ENCODE results near the gene TSPOAP1.

TSPOAP1 gene

GRCh38 chr17:58276423-58276822 is 52.2 kb downstream of the TSPOAP1 start:
- no peak for DNase-seq

GRCh38 chr17:58275417-58275816 is 53.2 kb downstream of the TSPOAP1 start:
- DNase-seq, result no peak

- no peak for DNase-seq
Measured at GRCh38 chr17:58273453-58274104, 55.0 kb downstream of the TSPOAP1 start.

GRCh38 chr17:58272367-58273280 is 56.0 kb downstream of the TSPOAP1 start:
- no peak for DNase-seq

GRCh38 chr17:58271216-58271931 is 57.2 kb downstream of the TSPOAP1 start:
- no peak for DNase-seq

- DNase-seq, result no peak
Measured at GRCh38 chr17:58270476-58271215, 57.9 kb downstream of the TSPOAP1 start.

- no peak for DNase-seq
Measured at GRCh38 chr17:58269557-58270291, 58.9 kb downstream of the TSPOAP1 start.

GRCh38 chr17:58268774-58269556 is 59.6 kb downstream of the TSPOAP1 start:
- DNase-seq, result no peak

- DNase-seq, result no peak
Measured at GRCh38 chr17:58268326-58268725, 60.3 kb downstream of the TSPOAP1 start.

- DNase-seq, result no peak
Measured at GRCh38 chr17:58267347-58268324, 61.0 kb downstream of the TSPOAP1 start.

GRCh38 chr17:58265902-58266875 is 62.4 kb downstream of the TSPOAP1 start:
- DNase-seq, result no peak

GRCh38 chr17:58265271-58265670 is 63.3 kb downstream of the TSPOAP1 start:
- no peak for DNase-seq

- no peak for DNase-seq
Measured at GRCh38 chr17:58264407-58265103, 64.0 kb downstream of the TSPOAP1 start.

GRCh38 chr17:58263773-58264172 is 64.8 kb downstream of the TSPOAP1 start:
- DNase-seq, result no peak

GRCh38 chr17:58262149-58262548 is 66.4 kb downstream of the TSPOAP1 start:
- no peak for DNase-seq

GRCh38 chr17:58254803-58255202 is 73.8 kb downstream of the TSPOAP1 start:
- no peak for DNase-seq

GRCh38 chr17:58253082-58253481 is 75.5 kb downstream of the TSPOAP1 start:
- no peak for DNase-seq

- no peak for DNase-seq
Measured at GRCh38 chr17:58252141-58252540, 76.5 kb downstream of the TSPOAP1 start.
